Measurements from ENCODE around the gene IL11RA. TPM values are rescaled to one million over a fixed set of nuclear protein-coding genes. Genes with fewer than 3 reads are reported as not detected.

The IL11RA gene
- total and polyA plus RNA-seq, 9 of the 15 experiments (the other 6 are each of a cell fraction or from before 2014, with no cell fraction given), result 0.11 to 5.8 (median 2.8) TPM

DNA sequence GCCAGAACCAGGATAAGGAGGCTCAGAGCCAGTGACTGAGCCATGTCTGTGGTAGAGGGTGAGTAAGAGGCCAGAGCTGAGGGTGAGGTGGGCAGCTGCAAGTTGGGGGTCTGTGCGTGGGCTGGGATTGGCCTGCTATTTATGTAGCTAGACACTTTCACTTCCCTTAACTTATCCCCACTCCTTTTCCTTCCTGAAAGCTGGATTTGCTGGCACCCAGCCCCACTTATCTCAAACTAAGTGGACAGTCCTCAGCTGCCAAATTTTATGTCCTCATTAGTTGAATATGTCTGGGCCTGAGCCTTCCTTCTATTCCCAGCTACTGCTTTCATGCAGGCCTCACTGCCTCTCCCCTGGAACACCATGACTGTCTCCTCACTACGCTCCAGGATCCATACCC lies 58.0 kb downstream of the IL11RA start, which contains the start of gene CCL21 (continued):
- TF ChIP-seq, protein P1, sequence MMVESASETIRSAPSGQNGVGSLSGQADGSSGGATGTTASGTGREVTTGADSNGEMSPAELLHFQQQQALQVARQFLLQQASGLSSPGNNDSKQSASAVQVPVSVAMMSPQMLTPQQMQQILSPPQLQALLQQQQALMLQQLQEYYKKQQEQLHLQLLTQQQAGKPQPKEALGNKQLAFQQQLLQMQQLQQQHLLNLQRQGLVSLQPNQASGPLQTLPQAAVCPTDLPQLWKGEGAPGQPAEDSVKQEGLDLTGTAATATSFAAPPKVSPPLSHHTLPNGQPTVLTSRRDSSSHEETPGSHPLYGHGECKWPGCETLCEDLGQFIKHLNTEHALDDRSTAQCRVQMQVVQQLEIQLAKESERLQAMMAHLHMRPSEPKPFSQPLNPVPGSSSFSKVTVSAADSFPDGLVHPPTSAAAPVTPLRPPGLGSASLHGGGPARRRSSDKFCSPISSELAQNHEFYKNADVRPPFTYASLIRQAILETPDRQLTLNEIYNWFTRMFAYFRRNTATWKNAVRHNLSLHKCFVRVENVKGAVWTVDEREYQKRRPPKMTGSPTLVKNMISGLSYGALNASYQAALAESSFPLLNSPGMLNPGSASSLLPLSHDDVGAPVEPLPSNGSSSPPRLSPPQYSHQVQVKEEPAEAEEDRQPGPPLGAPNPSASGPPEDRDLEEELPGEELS (CRISPR knock-in tag; IDR thresholded peaks at IDR 0.05; ENCODE audit: borderline replicate concordance), result no peak
- TF ChIP-seq POLR2AphosphoS2 (IDR thresholded peaks at IDR 0.05; ENCODE audit: low read length) (no peak), SAFB (IDR thresholded peaks at IDR 0.05; ENCODE audit: borderline replicate concordance, low read depth, low read length) (no peak), ZNF3 (CRISPR knock-in tag; IDR thresholded peaks at IDR 0.05) (no peak), TAF7 (tag; IDR thresholded peaks at IDR 0.05) (no peak), PHTF2 (CRISPR knock-in tag; IDR thresholded peaks at IDR 0.05) (no peak)
- TF ChIP-seq, protein P2, sequence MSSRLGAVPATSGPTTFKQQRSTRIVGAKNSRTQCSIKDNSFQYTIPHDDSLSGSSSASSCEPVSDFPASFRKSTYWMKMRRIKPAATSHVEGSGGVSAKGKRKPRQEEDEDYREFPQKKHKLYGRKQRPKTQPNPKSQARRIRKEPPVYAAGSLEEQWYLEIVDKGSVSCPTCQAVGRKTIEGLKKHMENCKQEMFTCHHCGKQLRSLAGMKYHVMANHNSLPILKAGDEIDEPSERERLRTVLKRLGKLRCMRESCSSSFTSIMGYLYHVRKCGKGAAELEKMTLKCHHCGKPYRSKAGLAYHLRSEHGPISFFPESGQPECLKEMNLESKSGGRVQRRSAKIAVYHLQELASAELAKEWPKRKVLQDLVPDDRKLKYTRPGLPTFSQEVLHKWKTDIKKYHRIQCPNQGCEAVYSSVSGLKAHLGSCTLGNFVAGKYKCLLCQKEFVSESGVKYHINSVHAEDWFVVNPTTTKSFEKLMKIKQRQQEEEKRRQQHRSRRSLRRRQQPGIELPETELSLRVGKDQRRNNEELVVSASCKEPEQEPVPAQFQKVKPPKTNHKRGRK (tag; IDR thresholded peaks at IDR 0.05), result no peak

Small RNA genes lying within 50 kb of the gene (small RNA-seq; reads per million reads assigned to genes)
- gene CCL27, result not detected

Other genes with a start within 250 kb of the IL11RA start
Only the 7 nearest of the 12 such genes appear.
- 42.0 and 51.6 TPM in 2 replicates for gene RPP25L, start 40.1 kb upstream of the IL11RA start, total RNA-seq (2014; rRNA removed)
- gene RPP25L, start 40.1 kb upstream of the IL11RA start, total RNA-seq (2014; rRNA removed; fragmentation: Illumina TruSeq; extraction: Trizol), result 12.1 and 19.1 TPM in 2 replicates
- 24.6 and 25.4 TPM in 2 replicates for gene RPP25L, start 40.1 kb upstream of the IL11RA start, total RNA-seq (2015; rRNA removed; fragmentation: Illumina TruSeq; extraction: Trizol)
- 34.9 and 38.2 TPM in 2 replicates for gene RPP25L, start 40.1 kb upstream of the IL11RA start, total RNA-seq (2021)
- gene RPP25L, start 40.1 kb upstream of the IL11RA start, polyA plus RNA-seq (2011; rRNA removed), result 31.5 and 36.7 TPM in 2 replicates
- gene RPP25L, start 40.1 kb upstream of the IL11RA start, polyA plus RNA-seq (2014; fragmentation: Illumina TruSeq; extraction: Trizol), result 19.7 and 39.2 TPM in 2 replicates
- 10 to 100 TPM; 16.3 to 29.0 TPM for gene RPP25L, start 40.1 kb upstream of the IL11RA start, polyA plus RNA-seq (2014; fragmentation: Nextera tagmentation; extraction: Ambion mirVana)
- gene RPP25L, start 40.1 kb upstream of the IL11RA start, polyA plus RNA-seq (2014; rRNA removed), result 43.7 and 48.2 TPM in 2 replicates
- 50.8 and 74.8 TPM in 2 replicates for gene DCTN3, start 31.7 kb upstream of the IL11RA start, total RNA-seq (2014; rRNA removed)
- gene DCTN3, start 31.7 kb upstream of the IL11RA start, total RNA-seq (2014; rRNA removed; fragmentation: Illumina TruSeq; extraction: Trizol), result 30.8 and 31.3 TPM in 2 replicates
- 37.2 and 38.2 TPM in 2 replicates for gene DCTN3, start 31.7 kb upstream of the IL11RA start, total RNA-seq (2015; rRNA removed; fragmentation: Illumina TruSeq; extraction: Trizol)
- gene DCTN3, start 31.7 kb upstream of the IL11RA start, total RNA-seq (2021), result 51.0 and 53.4 TPM in 2 replicates
- gene DCTN3, start 31.7 kb upstream of the IL11RA start, polyA plus RNA-seq (2011; rRNA removed), result 44.5 and 76.3 TPM in 2 replicates
- 41.9 and 47.0 TPM in 2 replicates for gene DCTN3, start 31.7 kb upstream of the IL11RA start, polyA plus RNA-seq (2014; fragmentation: Illumina TruSeq; extraction: Trizol)
- gene DCTN3, start 31.7 kb upstream of the IL11RA start, polyA plus RNA-seq (2014; fragmentation: Nextera tagmentation; extraction: Ambion mirVana), result 10 to 100 TPM; 11.0 to 26.2 TPM
- 45.1 and 49.2 TPM in 2 replicates for gene DCTN3, start 31.7 kb upstream of the IL11RA start, polyA plus RNA-seq (2014; rRNA removed)
- gene ARID3C, start 23.1 kb upstream of the IL11RA start, total RNA-seq (2014; rRNA removed), result not detected in 2 replicates
- not detected in 2 replicates for gene ARID3C, start 23.1 kb upstream of the IL11RA start, total RNA-seq (2014; rRNA removed; fragmentation: Illumina TruSeq; extraction: Trizol)
- not detected in 2 replicates for gene ARID3C, start 23.1 kb upstream of the IL11RA start, total RNA-seq (2015; rRNA removed; fragmentation: Illumina TruSeq; extraction: Trizol)
- gene ARID3C, start 23.1 kb upstream of the IL11RA start, total RNA-seq (2021), result not detected in 2 replicates
- not detected in 2 replicates for gene ARID3C, start 23.1 kb upstream of the IL11RA start, polyA plus RNA-seq (2011; rRNA removed)
- gene ARID3C, start 23.1 kb upstream of the IL11RA start, polyA plus RNA-seq (2014; fragmentation: Illumina TruSeq; extraction: Trizol), result not detected in 2 replicates
- gene ARID3C, start 23.1 kb upstream of the IL11RA start, polyA plus RNA-seq (2014; fragmentation: Nextera tagmentation; extraction: Ambion mirVana), result not detected
- not detected in 2 replicates for gene ARID3C, start 23.1 kb upstream of the IL11RA start, polyA plus RNA-seq (2014; rRNA removed)
- gene SIGMAR1, start 14.4 kb upstream of the IL11RA start, total RNA-seq (2014; rRNA removed), result 43.0 and 57.5 TPM in 2 replicates
- gene SIGMAR1, start 14.4 kb upstream of the IL11RA start, total RNA-seq (2014; rRNA removed; fragmentation: Illumina TruSeq; extraction: Trizol), result 31.4 and 33.5 TPM in 2 replicates
- 29.9 and 31.2 TPM in 2 replicates for gene SIGMAR1, start 14.4 kb upstream of the IL11RA start, total RNA-seq (2015; rRNA removed; fragmentation: Illumina TruSeq; extraction: Trizol)
- 50.4 and 55.8 TPM in 2 replicates for gene SIGMAR1, start 14.4 kb upstream of the IL11RA start, total RNA-seq (2021)
- gene SIGMAR1, start 14.4 kb upstream of the IL11RA start, polyA plus RNA-seq (2011; rRNA removed), result 22.1 and 35.2 TPM in 2 replicates
- gene SIGMAR1, start 14.4 kb upstream of the IL11RA start, polyA plus RNA-seq (2014; fragmentation: Illumina TruSeq; extraction: Trizol), result 75.2 and 80.0 TPM in 2 replicates
- gene SIGMAR1, start 14.4 kb upstream of the IL11RA start, polyA plus RNA-seq (2014; fragmentation: Nextera tagmentation; extraction: Ambion mirVana), result 10 to 100 TPM in 1 of 2 experiments, 1 to 10 TPM in 1; 6.9 to 16.4 TPM
- 56.6 and 57.5 TPM in 2 replicates for gene SIGMAR1, start 14.4 kb upstream of the IL11RA start, polyA plus RNA-seq (2014; rRNA removed)
- 15.6 and 16.6 TPM in 2 replicates for gene GALT, start 5.5 kb upstream of the IL11RA start, total RNA-seq (2014; rRNA removed)
- gene GALT, start 5.5 kb upstream of the IL11RA start, total RNA-seq (2014; rRNA removed; fragmentation: Illumina TruSeq; extraction: Trizol), result 4.4 and 7.3 TPM in 2 replicates
- gene GALT, start 5.5 kb upstream of the IL11RA start, total RNA-seq (2015; rRNA removed; fragmentation: Illumina TruSeq; extraction: Trizol), result 10.5 and 11.8 TPM in 2 replicates
- gene GALT, start 5.5 kb upstream of the IL11RA start, total RNA-seq (2021), result 19.9 and 21.3 TPM in 2 replicates
- gene GALT, start 5.5 kb upstream of the IL11RA start, polyA plus RNA-seq (2011; rRNA removed), result 12.7 and 22.5 TPM in 2 replicates
- 17.0 TPM in 2 replicates for gene GALT, start 5.5 kb upstream of the IL11RA start, polyA plus RNA-seq (2014; fragmentation: Illumina TruSeq; extraction: Trizol)
- gene GALT, start 5.5 kb upstream of the IL11RA start, polyA plus RNA-seq (2014; fragmentation: Nextera tagmentation; extraction: Ambion mirVana), result 10 to 100 TPM; 15.0 to 29.2 TPM
- 21.1 and 21.6 TPM in 2 replicates for gene GALT, start 5.5 kb upstream of the IL11RA start, polyA plus RNA-seq (2014; rRNA removed)
- gene CCL27, start 10.5 kb downstream of the IL11RA start, total RNA-seq (2014; rRNA removed), result 0.49 TPM in 1 of 2 replicates, not detected in the other
- gene CCL27, start 10.5 kb downstream of the IL11RA start, total RNA-seq (2014; rRNA removed; fragmentation: Illumina TruSeq; extraction: Trizol), result not detected in 2 replicates
- gene CCL27, start 10.5 kb downstream of the IL11RA start, total RNA-seq (2015; rRNA removed; fragmentation: Illumina TruSeq; extraction: Trizol), result not detected in 2 replicates
- 0.20 TPM in 1 of 2 replicates, not detected in the other for gene CCL27, start 10.5 kb downstream of the IL11RA start, total RNA-seq (2021)
- gene CCL27, start 10.5 kb downstream of the IL11RA start, polyA plus RNA-seq (2011; rRNA removed), result 0.30 TPM in 1 of 2 replicates, not detected in the other
- gene CCL27, start 10.5 kb downstream of the IL11RA start, polyA plus RNA-seq (2014; fragmentation: Illumina TruSeq; extraction: Trizol), result 0.34 TPM in 1 of 2 replicates, not detected in the other
- gene CCL27, start 10.5 kb downstream of the IL11RA start, polyA plus RNA-seq (2014; fragmentation: Nextera tagmentation; extraction: Ambion mirVana), result under 1 TPM in 1 of 2 experiments, not detected in 1; 0.10 TPM
- gene CCL27, start 10.5 kb downstream of the IL11RA start, polyA plus RNA-seq (2014; rRNA removed), result 0.30 and 0.53 TPM in 2 replicates
- not detected in 2 replicates for gene CCL19, start 39.1 kb downstream of the IL11RA start, total RNA-seq (2014; rRNA removed)
- not detected in 2 replicates for gene CCL19, start 39.1 kb downstream of the IL11RA start, total RNA-seq (2014; rRNA removed; fragmentation: Illumina TruSeq; extraction: Trizol)
- gene CCL19, start 39.1 kb downstream of the IL11RA start, total RNA-seq (2015; rRNA removed; fragmentation: Illumina TruSeq; extraction: Trizol), result not detected in 2 replicates
- not detected in 2 replicates for gene CCL19, start 39.1 kb downstream of the IL11RA start, total RNA-seq (2021)
- gene CCL19, start 39.1 kb downstream of the IL11RA start, polyA plus RNA-seq (2011; rRNA removed), result not detected in 2 replicates
- not detected in 2 replicates for gene CCL19, start 39.1 kb downstream of the IL11RA start, polyA plus RNA-seq (2014; fragmentation: Illumina TruSeq; extraction: Trizol)
- not detected for gene CCL19, start 39.1 kb downstream of the IL11RA start, polyA plus RNA-seq (2014; fragmentation: Nextera tagmentation; extraction: Ambion mirVana)
- gene CCL19, start 39.1 kb downstream of the IL11RA start, polyA plus RNA-seq (2014; rRNA removed), result not detected in 2 replicates